GM12878 (cell line): ENCODE data around the gene AGAP1. TPM values are rescaled to one million over a fixed set of nuclear protein-coding genes. Genes with fewer than 3 reads are reported as not detected.

Source experiments
- ATAC-seq: fragments of 200-7000 bp; cut with Tn5 transposase; 3 replicates; pipeline ENCODE4 v1.9.1; 2020; ENCODE audit warnings: mild to moderate bottlenecking, moderate library complexity
- BruUV-seq: library from RNA; stranded (reverse); fragments of 400-500 nt; replicated peaks from 2 replicates; lab custom pipeline; 2021; lab: Mats Ljungman, UMichigan
- CTCF ChIA-PET: fragments of 300-600 bp; sonication (Branson Sonifier 250); formaldehyde crosslinking; extraction: SDS; loops from one replicate; lab custom pipeline; 2021; ENCODE audit warnings: inconsistent platforms; lab: Yijun Ruan, JAX
- POLR2A ChIA-PET: fragments of 350-600 bp; formaldehyde crosslinking; extraction: SDS; loops from one replicate; lab custom pipeline; 2021; ENCODE audit warnings: inconsistent platforms; lab: Charles Lee
- RAD21 ChIA-PET: fragments of 300-600 bp; sonication (Branson Sonifier 250); formaldehyde crosslinking; loops from one replicate; lab custom pipeline; 2023; ENCODE audit warnings: antibody characterized with exemption; ENCODE audit not compliant: unreplicated experiment; lab: Charles Lee
- SMC1A ChIA-PET: fragments of 300-600 bp; sonication (Branson Sonifier 250); formaldehyde crosslinking; loops from one replicate; lab custom pipeline; 2023; ENCODE audit not compliant: unreplicated experiment, uncharacterized antibody; lab: Charles Lee
- DNase-seq: peaks from one replicate; pipeline ENCODE4 v3.0.0-alpha.2; 2011; ENCODE audit warnings: low read depth, low spot score
- FAIRE-seq: peaks from 3 replicates; lab custom pipeline; 2011; peaks lifted over from hg19 to GRCh38; lab: Jason Lieb, UNC
- H2AFZ ChIP-seq: 2 replicates; pipeline ENCODE4 v1.6.0; 2011; ENCODE audit warnings: low read depth, low read length, control low read depth; ENCODE audit not compliant: control insufficient read depth
- H3K27ac ChIP-seq: 2 replicates; pipeline ENCODE4 v1.5.1; 2011; ENCODE audit warnings: control low read depth; ENCODE audit not compliant: control insufficient read depth, insufficient read depth
- H3K27me3 ChIP-seq, 2 experiments: replicated peaks in 1 of 2; 2 replicates each; pipeline versions ENCODE4 v1.6.0 to v1.6.1; 2011; ENCODE audit warnings: low read length in 1 of 2; ENCODE audit not compliant: control insufficient read depth in 2 of 2, insufficient read depth in 2 of 2
- H3K36me3 ChIP-seq, 2 experiments: 2 replicates each; pipeline ENCODE4 v1.5.1; 2011; ENCODE audit warnings: low read length in 1 of 2; ENCODE audit not compliant: control insufficient read depth in 2 of 2, insufficient read depth in 2 of 2
- H3K4me1 ChIP-seq: 2 replicates; pipeline ENCODE4 v1.6.1; 2011; ENCODE audit warnings: mild to moderate bottlenecking, low read length, moderate library complexity, mixed read lengths; ENCODE audit not compliant: control insufficient read depth, insufficient read depth
- H3K4me2 ChIP-seq: 2 replicates; pipeline ENCODE4 v1.6.0; 2011; ENCODE audit warnings: control low read depth; ENCODE audit not compliant: control insufficient read depth, insufficient read depth
- H3K4me3 ChIP-seq: fragments of 200-600 bp; sonication (generic); 2 replicates; pipeline ENCODE4 v1.5.1; 2016
- H3K79me2 ChIP-seq: 2 replicates; pipeline ENCODE4 v1.6.0; 2011; ENCODE audit warnings: low read length; ENCODE audit not compliant: control insufficient read depth, insufficient read depth
- H3K9ac ChIP-seq: 2 replicates; pipeline ENCODE4 v1.8.0; 2011; ENCODE audit warnings: low read length, control low read depth, mixed read lengths; ENCODE audit not compliant: control insufficient read depth, insufficient read depth
- H3K9me3 ChIP-seq: replicated peaks from 3 replicates; pipeline ENCODE4 v1.5.1; 2011; ENCODE audit warnings: mild to moderate bottlenecking, low read length; ENCODE audit not compliant: control insufficient read depth, insufficient read depth
- H4K20me1 ChIP-seq: 2 replicates; pipeline ENCODE4 v1.6.0; 2011; ENCODE audit not compliant: control insufficient read depth, insufficient read depth
- CBX3 ChIP-seq: fragments of 200-600 bp; sonication (generic); IDR thresholded peaks from 2 replicates; pipeline ENCODE4 v1.6.1; 2016; ENCODE audit warnings: low read depth, borderline replicate concordance
- CBX5 ChIP-seq: sonication (generic); IDR thresholded peaks from 2 replicates; pipeline ENCODE4 v1.6.1; 2016; ENCODE audit warnings: low read depth, moderate library complexity, mild to moderate bottlenecking, inconsistent platforms
- CTCF ChIP-seq, 3 experiments: IDR thresholded peaks in 2 of 3; conservative IDR thresholded peaks in 1 of 3; 2 replicates each; pipeline ENCODE4 v1.5.1; 2011; ENCODE audit warnings: low read depth in 3 of 3, low read length in 3 of 3, mild to moderate bottlenecking in 3 of 3, control low read depth in 2 of 3, moderate library complexity in 2 of 3, inconsistent platforms in 1 of 3, mixed read lengths in 1 of 3; ENCODE audit not compliant: control insufficient read depth in 2 of 3, insufficient read depth in 1 of 3; ENCODE audit errors: extremely low read depth in 1 of 3
- GABPA ChIP-seq: IDR thresholded peaks from 2 replicates; pipeline ENCODE4 v1.6.1; 2014; ENCODE audit warnings: antibody characterized with exemption, low read depth, mild to moderate bottlenecking, inconsistent platforms
- KLF5 ChIP-seq: fragments of 450-650 bp; IDR thresholded peaks from 2 replicates; pipeline ENCODE4 v1.6.1; 2014; ENCODE audit warnings: mild to moderate bottlenecking; ENCODE audit not compliant: partially characterized antibody
- NFIC ChIP-seq: IDR thresholded peaks from 2 replicates; pipeline ENCODE4 v1.6.1; 2012; ENCODE audit warnings: low read depth, mild to moderate bottlenecking, inconsistent platforms, low read length, moderate library complexity
- RAD21 ChIP-seq: IDR thresholded peaks from 2 replicates; pipeline ENCODE4 v1.6.1; 2011; ENCODE audit warnings: mild to moderate bottlenecking, low read depth, low read length, moderate library complexity; ENCODE audit not compliant: insufficient read depth
- SKIL ChIP-seq: fragments of 450-650 bp; IDR thresholded peaks from 2 replicates; pipeline ENCODE4 v1.6.1; 2017; ENCODE audit warnings: mild to moderate bottlenecking, low read depth, inconsistent platforms; ENCODE audit not compliant: poor library complexity, severe bottlenecking
- SREBF1 ChIP-seq: IDR thresholded peaks from 2 replicates; pipeline ENCODE4 v1.6.1; 2012; ENCODE audit warnings: mild to moderate bottlenecking, low read length
- TARDBP ChIP-seq: IDR thresholded peaks from 2 replicates; pipeline ENCODE4 v1.6.1; 2016; ENCODE audit warnings: borderline replicate concordance
- WGBS: methylation state at CpG from one replicate; pipeline ENCODE4 v1.1.6; 2016; ENCODE audit warnings: low lambda C conversion rate; ENCODE audit not compliant: insufficient replicate concordance, insufficient coverage; ENCODE audit errors: missing lambda C conversion rate; 5-methylcytosine and 5-hydroxymethylcytosine counted together
- in situ Hi-C: fragments of 300-500 bp; cut with MboI; formaldehyde crosslinking; loops from 9 replicates; pipeline ENCODE4 v1.14.3; 2018; ENCODE audit warnings: mixed read lengths
- intact Hi-C: fragments of 100-400 bp; cut with micrococcal nuclease; formaldehyde crosslinking; loops from one replicate; pipeline ENCODE4 v1.14.2; 2022; ENCODE audit not compliant: unreplicated experiment
- polyA plus RNA-seq, 11 experiments: library from polyadenylated mRNA; depleted of rRNA in 4 of 11; unstranded in 6 of 11; stranded (reverse) in 5 of 11; fragments of >200 nt; fragmentation: Nextera tagmentation in 4 of 11; fragmentation: Illumina TruSeq in 1 of 11; extraction: Ambion mirVana in 4 of 11; extraction: Trizol in 1 of 11; gene quantifications; 1 replicate in 1 of 11; 2 replicates in 10 of 11; pipeline versions ENCODE4 v1.2.1 to v1.2.3, GENCODE V29; 2011 to 2016; ENCODE audit warnings: inconsistent platforms in 2 of 11, missing spikeins in 2 of 11, low read depth in 1 of 11
- total RNA-seq, 4 experiments: library from RNA; depleted of rRNA in 3 of 4; stranded (reverse); fragments of >200 nt in 3 of 4; fragmentation: Illumina TruSeq in 1 of 4; extraction: Trizol in 1 of 4; gene quantifications; 2 replicates each; pipeline versions ENCODE4 v1.2.1 to v1.2.3, GENCODE V29; 2013 to 2021

The AGAP1 gene
- total and polyA plus RNA-seq, 10 of the 15 experiments (the other 5 are each of a cell fraction or from before 2014, with no cell fraction given) = 0.05 to 0.15 (median 0.06) TPM; not detected in 7

GRCh38 chr2:235848946-235849345, 355.1 kb downstream of the AGAP1 start:
- WGBS = 21% methylated on average over 7 of the region's 7 CpGs
- no peaks in the 10 kb centered on the region for H3K4me1 ChIP-seq
- in situ Hi-C loops = no loop called here

More at GRCh38 chr2:235848946-235849345, 355.1 kb downstream of the AGAP1 start:
- no peak for FAIRE-seq
- no peaks in the 10 kb centered on the region for H3K27me3 ChIP-seq
- H4K20me1 ChIP-seq = no peaks in the 10 kb centered on the region
- ChIA-PET RAD21 (no interaction called here), POLR2A (no interaction called here), CTCF (no interaction called here), SMC1A (no interaction called here)
- no peak overlapping the region for H2AFZ ChIP-seq
- no peaks in the 10 kb centered on the region for H3K79me2 ChIP-seq
- intact Hi-C loops = no loop called here
- no peak overlapping the region for H3K27ac ChIP-seq
- H3K9me3 ChIP-seq = no peaks in the 10 kb centered on the region
- no TSS peak for BruUV-seq
- no peak for ATAC-seq
- DNase-seq = no peak
- H3K4me2 ChIP-seq = no peak overlapping the region
- no peak overlapping the region for H3K9ac ChIP-seq
- H3K4me3 ChIP-seq = no peak overlapping the region
- TF ChIP-seq GABPA (no peak), CTCF (IDR thresholded peaks at IDR 0.05 in 2 of 3, conservative IDR thresholded peaks at IDR 0.05 in 1 of 3; ENCODE audit: control insufficient read depth in 2 of 3, extremely low read depth in 1 of 3, insufficient read depth in 1 of 3, low read depth in 3 of 3, low read length in 3 of 3) (no peak), SKIL (no peak), TARDBP (no peak), SREBF1 (no peak), CBX5 (no peak), KLF5 (no peak), RAD21 (no peak), CBX3 (no peak), NFIC (no peak)
- no peaks in the 10 kb centered on the region for H3K36me3 ChIP-seq
